Muscle of back (tissue), 11 donors: ENCODE measurements around the gene SORCS2. TPM values are rescaled to one million over a fixed set of nuclear protein-coding genes. Genes with fewer than 3 reads are reported as not detected.

Experiments
- DNase-seq, 3 donors: peaks; one replicate each; pipeline versions ENCODE4 v3.0.0 to v3.0.0-alpha.2; 2013
- polyA plus RNA-seq, 10 donors: library from polyadenylated mRNA; unstranded; fragments of 120-200 nt; gene quantifications; one replicate each; pipeline ENCODE4 v1.2.1, GENCODE V29; 2013; ENCODE audit not compliant: insufficient read length in 10 of 10

The SORCS2 gene
- polyA plus RNA-seq, 10 donors: 6.5 to 21.0 (median 10.8) TPM

DNA sequence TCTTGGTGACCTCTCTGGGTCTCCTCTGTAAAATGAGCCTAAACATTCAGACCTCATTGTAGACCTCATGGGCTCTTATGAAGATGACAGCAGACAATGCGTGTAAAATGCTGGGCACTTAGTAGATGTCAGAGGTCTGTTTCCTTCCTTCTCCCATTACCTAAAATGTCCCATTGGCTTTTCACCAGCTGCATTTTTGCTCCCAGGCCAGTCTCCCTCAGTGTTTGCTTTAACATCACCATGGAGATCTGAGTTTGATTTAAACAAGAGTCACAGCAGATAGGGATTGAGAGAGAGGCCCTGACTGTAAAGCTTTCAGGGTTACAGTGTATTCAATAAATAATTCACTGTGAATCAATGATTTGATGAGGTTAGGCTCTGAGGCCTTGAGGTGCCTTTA is 218.1 kb downstream of the SORCS2 start:
- DNase-seq: peak in 2 of 3 donors; percentile 77 to 87

DNA sequence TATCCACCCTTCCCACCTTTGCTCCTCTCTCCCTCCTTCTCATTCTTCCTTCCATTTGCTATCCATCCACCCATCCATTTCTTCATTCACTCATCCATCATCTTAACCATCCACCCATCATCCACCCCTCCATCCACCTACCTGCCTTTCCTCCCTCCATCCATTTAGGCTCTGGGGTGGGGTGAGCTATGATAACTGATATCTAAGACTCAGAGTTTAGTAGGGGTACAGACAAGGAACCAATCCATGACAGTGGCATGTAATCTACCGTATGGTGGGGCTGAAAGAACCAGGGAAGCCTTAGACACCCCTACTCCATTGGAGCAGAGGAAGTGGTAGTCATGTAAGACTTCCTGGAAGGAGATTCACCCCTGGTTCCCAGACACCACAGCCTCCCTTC is 219.2 kb downstream of the SORCS2 start:
- no peak for DNase-seq

DNA sequence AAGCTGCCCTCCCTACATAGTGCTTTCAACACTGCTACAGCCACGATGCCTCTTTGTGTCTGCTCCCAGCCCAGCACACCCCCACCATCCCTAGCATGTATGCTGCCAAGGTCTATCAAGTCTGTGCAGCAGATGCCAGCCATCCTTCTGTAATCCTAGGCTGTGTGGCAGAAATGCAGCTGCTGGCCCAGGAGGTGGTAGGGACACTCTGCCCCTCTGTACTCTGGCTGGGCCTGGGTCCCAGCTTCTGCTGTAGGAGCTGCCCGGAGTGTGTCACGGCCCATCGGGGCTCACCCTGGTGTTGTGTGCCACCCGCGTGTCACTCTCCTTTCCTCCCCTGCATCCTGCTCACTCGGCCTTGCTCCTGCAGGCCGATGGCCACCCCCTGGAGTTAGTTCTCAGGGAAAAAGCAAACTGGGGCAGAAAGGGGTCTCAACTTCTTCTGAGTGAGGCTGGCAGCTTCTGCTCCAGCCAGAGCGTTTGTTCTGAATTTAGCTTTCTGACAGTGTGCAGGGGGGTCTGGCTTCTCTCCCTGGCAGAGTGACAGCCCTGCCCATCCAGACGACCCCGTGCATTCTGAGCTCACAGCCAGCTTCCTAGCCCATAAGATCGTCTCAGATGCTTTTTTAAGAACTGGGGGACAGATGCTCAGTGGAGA is 219.7 kb downstream of the SORCS2 start:
- DNase-seq: peak in 1 of 3 donors; percentile 32

DNA sequence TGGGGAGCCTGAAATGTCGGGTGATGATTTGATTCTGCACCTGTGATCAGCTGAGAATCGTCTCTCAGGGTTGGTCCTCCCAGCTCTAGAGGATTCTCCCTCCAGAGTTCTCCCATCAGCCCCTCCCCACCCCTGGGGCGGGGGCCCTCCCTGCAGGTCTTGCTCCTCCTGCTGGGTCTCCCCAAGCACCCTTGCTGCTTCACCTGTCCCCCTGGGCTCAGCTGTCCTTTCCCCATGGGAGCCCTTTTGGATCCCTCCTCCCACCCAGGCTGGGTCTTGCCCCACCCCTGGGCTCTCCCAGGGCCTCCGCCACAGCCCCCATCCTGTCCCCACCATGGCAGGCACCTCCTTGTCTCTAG is 220.2 kb downstream of the SORCS2 start:
- DNase-seq: no peak

DNA sequence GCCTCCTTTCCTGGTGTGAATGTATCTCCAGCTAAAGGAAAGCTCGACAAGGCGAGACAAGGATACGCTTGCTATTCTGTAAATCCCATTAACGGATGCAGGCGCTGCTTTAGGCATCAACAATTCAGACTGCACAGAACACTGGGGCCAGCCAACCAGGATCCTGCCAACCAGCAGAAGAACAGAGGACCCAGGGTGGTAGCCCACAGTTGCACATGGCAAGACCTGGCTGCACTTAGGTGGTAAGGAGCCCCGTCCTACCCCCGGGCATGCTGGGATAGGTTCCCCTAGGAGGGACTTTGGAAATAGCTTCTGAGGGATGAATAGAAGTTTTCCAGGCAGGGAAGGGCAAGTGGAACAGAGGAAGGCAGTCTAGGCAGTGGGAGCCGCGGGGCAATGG is 221.7 kb downstream of the SORCS2 start:
- DNase-seq: no peak

DNA sequence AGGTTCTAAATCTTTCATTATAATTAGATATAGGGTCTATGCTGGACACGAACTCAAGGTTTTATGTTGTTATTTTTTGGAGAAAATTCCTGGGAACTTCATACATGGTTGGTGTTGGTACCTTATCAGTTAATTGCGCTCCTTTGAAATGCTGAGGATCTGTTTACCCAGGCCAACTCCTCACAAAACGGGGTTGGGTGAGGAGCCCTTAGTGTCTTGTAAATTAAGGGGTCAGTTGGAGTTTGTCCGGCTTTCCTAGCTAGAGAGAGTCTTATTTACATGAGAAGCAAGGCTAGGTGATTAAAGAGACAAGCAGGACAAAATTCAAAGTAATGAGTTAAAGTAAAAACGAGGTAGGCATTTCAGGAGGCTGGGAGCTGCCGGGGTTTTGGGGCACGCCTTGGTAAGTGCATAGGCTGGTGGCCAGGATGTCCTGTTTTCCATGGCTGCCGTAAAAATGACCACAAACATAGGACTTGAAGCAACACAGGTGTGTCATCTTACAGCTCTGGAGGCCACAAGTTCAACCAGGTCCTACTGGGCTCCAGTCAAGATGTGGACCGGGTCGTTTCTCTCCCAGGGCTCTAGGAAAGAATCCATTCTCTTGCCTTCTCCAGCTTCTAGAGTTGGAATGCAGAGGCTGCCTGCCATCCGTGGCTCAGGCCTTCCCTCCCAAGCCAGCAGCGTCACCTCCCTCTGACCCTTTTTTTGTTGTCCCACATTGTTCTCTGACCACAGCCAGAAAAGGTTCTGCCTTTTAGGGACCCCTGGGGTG is 222.6 kb downstream of the SORCS2 start:
- DNase-seq: no peak

DNA sequence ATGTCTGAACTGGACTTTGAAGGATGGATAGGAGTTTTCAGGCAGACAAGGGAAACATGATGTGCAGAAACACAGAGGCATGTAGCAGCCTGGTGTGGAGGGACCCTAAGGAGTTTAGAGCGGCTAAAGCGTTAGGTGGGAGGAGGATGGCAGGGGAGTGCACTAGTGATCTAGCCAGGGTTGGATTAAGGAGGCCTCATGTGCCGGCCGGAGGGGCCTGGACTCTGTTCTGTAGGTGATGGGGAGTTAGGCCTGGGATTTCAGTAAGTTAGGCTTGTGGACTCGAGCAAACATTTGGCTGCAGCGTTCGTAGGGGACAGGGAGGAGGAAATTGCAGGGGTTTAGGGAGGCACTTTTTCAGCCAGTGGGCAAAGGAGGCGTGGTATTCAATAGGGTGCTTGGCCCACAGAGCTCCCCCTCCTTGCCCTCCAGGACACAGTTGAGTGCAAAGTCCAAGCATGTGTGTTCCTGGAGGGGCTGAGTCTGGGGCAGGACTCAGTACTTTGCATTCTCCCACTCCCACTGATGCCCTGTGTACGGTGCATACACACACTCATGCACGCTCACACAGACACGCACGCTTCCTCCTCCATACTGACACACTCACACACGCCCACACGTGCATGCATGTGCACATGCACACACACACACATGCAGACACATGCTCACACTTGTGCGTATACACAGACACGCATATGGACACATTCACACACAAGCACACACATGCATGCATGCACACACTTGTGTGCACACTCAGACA is 223.8 kb downstream of the SORCS2 start:
- no peak for DNase-seq

DNA sequence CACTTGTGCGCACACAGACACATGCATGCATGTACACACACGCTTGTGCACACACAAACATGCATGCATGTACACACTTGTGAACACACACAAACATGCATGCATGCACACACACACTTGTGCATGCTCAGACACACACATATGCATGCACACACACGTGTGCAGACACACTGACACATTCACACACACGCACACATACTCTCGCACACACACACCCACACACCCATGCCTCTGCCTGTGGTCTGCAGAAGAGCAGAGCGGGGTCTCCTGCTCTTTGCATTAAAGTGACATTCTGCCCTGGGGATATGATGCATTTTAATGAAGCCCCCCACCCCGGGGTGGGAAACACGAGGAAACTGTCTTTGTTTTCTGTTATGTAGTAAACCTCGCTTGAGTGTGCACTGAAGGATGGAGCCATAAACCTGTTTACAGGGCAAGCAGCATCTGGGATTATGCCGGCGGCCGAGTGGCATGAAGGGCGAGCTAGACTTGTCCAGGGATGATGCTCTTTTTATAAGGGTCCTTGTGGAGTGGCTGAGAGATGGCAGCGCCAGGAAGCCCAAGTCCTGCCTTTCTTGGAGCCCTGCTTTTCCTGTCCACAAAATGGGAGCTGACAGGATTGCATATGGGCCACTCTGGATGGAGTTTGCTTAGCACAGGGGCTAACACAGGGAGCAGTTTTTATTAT is 224.6 kb downstream of the SORCS2 start:
- no peak for DNase-seq

DNA sequence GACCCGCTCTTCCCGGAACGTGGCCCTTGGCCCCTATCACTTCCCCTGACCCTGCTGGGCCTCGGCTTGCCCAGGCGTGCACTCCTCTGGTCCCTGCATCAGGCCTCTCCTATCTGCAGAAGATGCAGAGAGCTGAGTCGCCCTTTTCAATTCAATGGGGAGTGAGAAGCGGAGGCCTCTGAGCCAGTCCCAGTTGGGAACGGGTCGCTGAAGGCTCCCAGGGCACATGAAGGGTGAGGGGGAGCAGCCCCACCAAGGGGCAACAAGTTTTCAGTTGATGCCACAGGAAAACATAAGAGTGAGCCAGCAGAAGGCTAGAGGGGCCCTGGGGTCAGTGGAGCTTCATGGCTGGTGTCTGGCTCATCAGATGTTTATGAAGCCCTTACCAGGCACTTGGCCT is 225.3 kb downstream of the SORCS2 start:
- DNase-seq: no peak

DNA sequence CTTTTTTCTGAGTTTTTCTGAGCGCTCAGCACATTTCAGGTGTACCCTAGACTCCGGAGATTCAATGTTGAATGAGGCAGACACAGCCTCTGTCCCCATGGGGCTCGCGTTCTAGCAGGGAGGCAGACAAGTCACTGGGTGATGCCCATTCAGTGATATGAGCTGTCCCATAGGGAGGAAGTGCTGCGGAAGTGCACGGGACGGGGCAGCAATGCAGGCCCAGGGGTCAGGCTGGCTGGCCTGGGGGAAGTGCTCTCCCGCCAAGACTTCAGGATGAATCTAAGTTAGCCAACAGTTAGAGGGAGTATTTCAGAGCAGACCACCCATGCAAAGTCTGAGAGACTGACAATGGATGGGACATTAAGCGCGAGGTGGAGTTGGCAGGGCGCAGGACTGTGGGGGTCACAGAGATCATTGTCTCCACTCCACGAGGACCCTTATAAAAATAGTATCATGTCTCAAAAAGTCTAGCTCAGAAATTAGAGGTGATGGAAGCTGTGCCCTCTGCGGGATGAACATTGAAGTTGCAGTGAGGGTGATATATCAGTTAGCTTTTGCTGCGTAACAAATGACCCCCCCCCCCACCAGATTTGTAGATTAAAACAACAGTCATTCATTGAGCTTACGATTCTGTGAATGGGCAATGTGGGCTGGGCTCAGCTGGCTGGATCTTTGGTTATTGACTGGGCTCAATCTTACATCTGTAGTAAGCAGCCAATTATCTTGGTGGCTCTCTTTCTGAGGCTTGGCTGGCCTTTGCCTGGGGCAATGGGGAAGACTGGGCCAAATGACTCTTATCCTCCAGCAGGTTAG is 226.0 kb downstream of the SORCS2 start:
- DNase-seq: no peak

DNA sequence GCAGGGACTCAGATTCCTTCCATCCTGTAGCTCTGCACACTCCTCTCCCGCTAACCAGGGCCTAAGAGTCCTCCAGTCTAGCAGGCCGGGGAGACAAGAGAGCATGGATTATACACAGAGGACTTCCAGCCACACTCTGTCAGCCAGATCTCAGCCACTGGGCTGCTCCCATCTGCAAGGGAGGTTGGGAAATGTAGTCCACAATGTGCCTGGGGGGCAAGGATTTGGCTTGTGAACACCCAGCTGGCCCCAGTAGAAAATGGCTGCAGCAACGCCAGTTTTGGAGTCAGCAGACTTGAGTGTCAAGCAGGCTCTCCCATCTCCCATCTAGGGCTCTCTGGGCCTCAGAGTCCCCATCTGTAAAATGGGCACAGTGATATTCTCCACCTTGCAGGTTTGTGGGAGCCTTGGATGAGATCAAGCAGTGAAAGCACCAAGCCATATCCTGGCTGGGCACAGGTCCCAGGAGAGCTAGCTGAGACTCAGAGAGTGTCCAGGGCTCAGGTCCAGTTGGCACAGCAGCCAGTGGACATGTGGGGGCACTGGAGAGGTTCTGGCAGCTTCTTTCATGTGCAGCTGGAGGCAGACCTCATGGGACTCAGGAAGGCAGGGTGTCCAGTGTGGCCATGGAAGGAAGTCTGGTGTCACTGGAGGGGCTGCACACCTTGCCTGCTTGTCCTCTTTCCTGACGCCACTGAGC is 227.8 kb downstream of the SORCS2 start:
- no peak for DNase-seq

DNA sequence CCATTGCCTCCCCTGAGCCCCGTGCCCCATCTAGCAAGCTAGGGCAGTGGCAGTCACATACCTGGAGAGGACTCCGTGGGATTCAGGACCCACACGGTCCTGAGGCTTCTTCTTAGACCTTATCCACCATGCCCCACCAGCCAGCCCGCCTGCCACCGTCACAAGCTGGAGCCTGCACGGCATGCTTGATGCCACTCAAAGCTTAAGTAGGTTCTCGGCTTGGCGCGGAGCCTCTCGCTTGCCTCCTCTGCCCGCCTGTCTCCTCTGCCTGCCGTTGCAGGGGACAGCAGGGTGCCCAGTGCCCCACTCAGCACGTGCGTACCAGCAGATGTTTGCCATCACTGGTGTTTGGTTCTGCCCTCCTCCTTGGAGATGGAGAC is 228.3 kb downstream of the SORCS2 start:
- DNase-seq: no peak

DNA sequence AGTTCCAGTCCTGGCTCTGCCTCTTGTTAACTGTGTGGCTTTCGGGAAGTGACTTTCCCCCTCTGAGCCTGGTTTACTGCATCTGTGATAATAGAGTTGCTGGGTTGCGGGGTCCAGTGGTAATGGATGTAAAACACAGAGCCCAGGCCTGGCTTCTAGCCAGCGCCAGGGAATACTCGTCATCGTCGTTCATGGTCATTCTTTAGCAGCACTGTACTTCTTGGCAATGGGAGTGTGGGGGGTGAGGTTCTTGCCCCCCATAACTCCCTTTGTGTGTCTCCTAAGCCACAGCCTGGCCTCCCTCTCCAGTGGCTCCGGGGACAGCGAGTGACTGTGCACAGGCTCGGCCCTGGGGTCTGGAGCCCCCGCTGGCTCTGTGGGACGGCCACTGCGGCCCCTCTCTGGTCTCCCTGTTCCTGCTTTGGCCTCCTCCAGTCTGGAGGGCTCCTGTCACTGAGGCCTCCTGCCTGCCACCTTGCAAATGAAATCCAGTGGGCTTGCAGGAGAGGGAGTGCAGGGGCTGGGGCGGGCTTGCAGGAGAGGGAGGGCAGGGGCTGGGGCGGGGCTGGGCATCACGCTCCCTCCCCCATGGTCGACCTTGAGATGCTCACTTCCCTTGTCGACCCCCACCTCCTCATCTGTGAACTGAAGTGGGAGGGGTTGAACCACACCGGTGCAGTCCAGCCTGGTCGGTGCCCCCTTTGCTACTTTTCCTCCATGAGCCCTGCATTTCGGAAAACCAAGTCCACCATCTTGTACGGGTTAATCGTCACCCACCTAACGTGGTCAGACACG is 229.2 kb downstream of the SORCS2 start:
- DNase-seq: no peak

DNA sequence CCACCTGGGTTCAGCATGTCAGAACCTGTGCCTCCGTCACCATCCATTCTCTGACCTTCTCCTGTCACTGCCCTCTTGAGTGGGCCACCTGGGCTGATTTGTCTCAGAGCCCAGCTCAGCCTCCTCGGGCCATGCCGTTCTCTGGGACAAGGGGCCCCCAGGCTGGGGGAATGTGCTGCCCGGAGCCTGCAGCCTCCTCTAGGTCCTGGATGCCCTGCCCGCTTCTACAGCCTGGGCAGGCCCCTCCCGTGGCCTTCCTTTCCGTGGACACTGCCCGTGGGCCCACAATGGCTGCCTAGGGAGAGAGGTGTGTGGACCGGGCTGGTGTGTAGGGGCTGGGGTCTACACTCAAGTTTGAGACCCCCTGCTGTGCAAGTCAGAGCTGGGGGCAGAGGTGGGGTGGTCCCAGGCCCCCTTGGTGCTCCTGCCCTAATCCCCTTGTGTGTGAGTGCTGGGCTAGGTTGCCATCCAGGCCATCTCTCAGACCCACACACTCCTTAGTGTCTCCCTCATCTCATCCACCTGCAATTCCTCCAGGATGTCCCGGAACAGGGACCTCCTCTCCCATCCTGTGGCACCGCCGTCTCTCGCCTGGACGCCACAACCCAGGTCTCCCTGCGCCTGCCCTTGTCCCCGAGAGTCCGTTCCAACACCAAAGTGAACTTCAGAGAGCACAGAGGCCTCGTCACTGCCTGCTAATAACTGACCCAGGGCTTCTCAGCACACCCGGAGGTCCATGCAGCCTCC is 230.0 kb downstream of the SORCS2 start:
- no peak for DNase-seq

DNA sequence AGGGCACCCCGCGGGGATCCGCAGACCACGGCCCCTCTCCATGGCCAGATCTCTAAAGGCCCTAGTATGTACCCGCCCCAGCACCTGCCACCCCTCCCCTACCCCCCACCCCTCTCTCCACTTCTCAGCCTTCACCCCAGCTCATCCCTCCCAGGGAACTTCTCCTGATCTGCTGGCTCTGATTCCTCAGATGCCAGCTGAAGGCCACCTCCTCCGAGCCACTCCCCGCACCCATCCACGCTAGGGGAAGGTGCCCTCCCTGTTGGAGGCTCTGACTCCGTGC is 230.5 kb downstream of the SORCS2 start:
- no peak for DNase-seq

DNA sequence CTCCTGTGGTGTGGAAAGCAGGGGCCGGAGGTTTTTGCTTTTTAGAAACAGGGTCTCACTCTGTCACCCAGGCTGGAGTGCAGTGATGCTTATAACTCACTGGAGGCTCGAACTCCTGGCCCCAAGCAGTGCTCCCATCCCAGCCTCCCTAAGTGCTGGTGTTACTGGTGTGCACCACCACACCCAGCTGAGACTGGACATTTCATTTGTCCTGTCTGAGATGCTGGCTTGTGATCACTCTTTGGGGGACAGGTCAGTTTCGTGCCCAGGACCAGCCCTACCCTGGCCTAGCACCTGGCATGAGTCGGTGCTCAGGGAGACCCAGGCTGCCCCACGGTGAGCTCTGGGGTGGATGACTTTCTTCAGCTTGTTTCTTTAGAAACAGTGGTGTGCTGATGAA is 231.1 kb downstream of the SORCS2 start:
- no peak for DNase-seq

DNA sequence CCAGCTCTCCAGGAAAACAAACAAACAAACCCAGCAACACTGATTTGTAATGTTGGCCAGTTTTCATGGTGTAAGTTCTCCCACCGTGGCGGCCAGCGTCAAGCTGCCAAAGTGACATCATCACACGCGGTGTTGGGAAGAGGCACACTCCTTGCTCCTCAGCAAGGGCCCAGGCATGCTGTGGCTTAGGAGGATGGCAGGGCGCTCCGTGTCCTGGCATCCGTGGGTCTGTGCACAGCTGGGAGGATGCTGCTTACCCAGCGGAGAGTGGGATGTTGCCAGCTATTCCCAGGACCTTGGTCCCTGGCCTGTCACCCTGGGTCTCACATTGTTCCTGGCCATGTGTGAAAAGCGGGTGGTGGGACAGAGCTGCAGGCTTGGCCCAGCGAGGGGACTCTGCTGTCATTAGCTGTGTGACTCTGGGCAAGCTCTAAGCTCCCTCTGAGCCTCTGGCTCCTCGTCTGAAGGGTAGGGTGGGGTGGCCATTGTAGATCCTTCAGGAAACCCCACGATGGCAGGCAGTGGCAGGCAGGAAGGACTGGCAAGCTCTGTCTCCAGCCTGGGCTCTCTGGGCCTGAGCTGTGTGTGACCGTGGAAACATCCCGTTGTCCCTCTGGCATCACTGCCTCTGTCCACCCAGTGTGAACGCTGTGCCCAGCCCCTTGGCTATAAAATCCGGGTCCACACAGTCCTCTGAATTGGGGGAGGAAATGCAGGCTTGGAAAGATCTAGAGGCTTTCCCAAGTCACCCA is 231.6 kb downstream of the SORCS2 start:
- DNase-seq: peak; percentile 34 to 81 (median 76)

DNA sequence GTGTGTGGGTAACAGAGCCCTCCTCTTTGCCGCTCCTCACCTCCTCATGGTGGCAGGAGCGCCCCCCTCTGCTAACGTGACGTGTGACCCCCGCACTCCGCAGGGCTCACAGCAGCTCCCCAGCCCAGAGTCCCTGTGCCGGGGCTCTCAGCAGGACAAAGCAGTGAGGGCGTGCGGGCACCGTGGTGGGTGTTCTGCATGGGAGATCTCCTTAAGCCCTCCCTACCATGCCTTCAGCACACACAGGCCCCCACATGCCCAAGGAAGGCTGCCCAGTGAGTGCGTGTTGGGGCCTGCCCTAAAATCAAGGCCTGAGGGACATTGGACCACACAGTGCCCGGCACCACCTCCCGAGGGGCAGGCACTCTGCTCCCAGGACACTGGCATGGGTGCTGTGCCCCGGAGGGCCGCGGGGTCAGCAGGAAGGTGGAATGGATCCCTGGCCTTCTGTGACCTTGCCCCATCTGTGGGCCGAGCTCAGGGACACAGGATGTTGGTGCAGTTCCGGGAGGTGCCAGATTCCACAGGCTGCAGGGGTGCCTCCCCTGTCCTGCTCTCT is 232.3 kb downstream of the SORCS2 start:
- DNase-seq: no peak
